WTC11 (cell line): ENCODE data around the gene LARP4.

ENCODE experiments used
- ATF6 ChIP-seq: sonication (generic); formaldehyde crosslinking; IDR thresholded peaks from 2 replicates; pipeline ENCODE4 v1.8.1; 2023; ENCODE audit warnings: mild to moderate bottlenecking, missing genetic modification reagents
- CTCF ChIP-seq: fragments of 200-600 bp; IDR thresholded peaks from 2 replicates; pipeline ENCODE4 v1.8.0; 2022; ENCODE audit warnings: antibody characterized with exemption
- ETV6 ChIP-seq: sonication (generic); formaldehyde crosslinking; IDR thresholded peaks from 2 replicates; pipeline ENCODE4 v1.8.1; 2022; ENCODE audit warnings: mild to moderate bottlenecking, missing genetic modification reagents
- NFE2L1 ChIP-seq: sonication (generic); formaldehyde crosslinking; IDR thresholded peaks from 2 replicates; pipeline ENCODE4 v1.8.1; 2023; ENCODE audit warnings: missing genetic modification reagents
- NFYB ChIP-seq: sonication (generic); formaldehyde crosslinking; conservative IDR thresholded peaks from 2 replicates; pipeline ENCODE4 v1.8.0; 2022; ENCODE audit warnings: low read depth, missing genetic modification reagents
- NR1H2 ChIP-seq: sonication (generic); formaldehyde crosslinking; IDR thresholded peaks from 2 replicates; pipeline ENCODE4 v1.9.0; 2021; ENCODE audit warnings: mild to moderate bottlenecking, moderate library complexity, missing genetic modification reagents
- NR3C1 ChIP-seq: sonication (generic); formaldehyde crosslinking; conservative IDR thresholded peaks from 2 replicates; pipeline ENCODE4 v1.8.1; 2023; ENCODE audit warnings: low read depth, mild to moderate bottlenecking, missing genetic modification reagents
- RELA ChIP-seq: sonication (generic); formaldehyde crosslinking; IDR thresholded peaks from 2 replicates; pipeline ENCODE4 v1.8.1; 2022; ENCODE audit warnings: missing genetic modification reagents, mild to moderate bottlenecking, borderline replicate concordance
- ZNF512 ChIP-seq: sonication (generic); formaldehyde crosslinking; IDR thresholded peaks from 2 replicates; pipeline ENCODE4 v1.8.1; 2022; ENCODE audit warnings: missing genetic modification reagents, borderline replicate concordance
- ZSCAN18 ChIP-seq: fragments of 250-450 bp; sonication (Bioruptor Pico); IDR thresholded peaks from 2 replicates; pipeline ENCODE4 v2.1.2; 2022; ENCODE audit warnings: mild to moderate bottlenecking, moderate library complexity
- TF ChIP-seq, protein P1 (sequence below): sonication (generic); formaldehyde crosslinking; IDR thresholded peaks from 2 replicates; pipeline ENCODE4 v1.8.0; 2022; ENCODE audit warnings: mild to moderate bottlenecking, missing genetic modification reagents
- TF ChIP-seq, protein P2 (sequence below): fragments of 250-450 bp; sonication (Bioruptor Pico); IDR thresholded peaks from 2 replicates; pipeline ENCODE4 v1.8.0; 2021; ENCODE audit warnings: mild to moderate bottlenecking
- TF ChIP-seq, protein P3 (sequence below): sonication (generic); formaldehyde crosslinking; conservative IDR thresholded peaks from 2 replicates; pipeline ENCODE4 v1.8.1; 2023; ENCODE audit warnings: mild to moderate bottlenecking, low read depth, missing genetic modification reagents, moderate library complexity
- TF ChIP-seq, protein P4 (sequence below): sonication (generic); formaldehyde crosslinking; IDR thresholded peaks from 2 replicates; pipeline ENCODE4 v1.8.0; 2022; ENCODE audit warnings: mild to moderate bottlenecking, missing genetic modification reagents

DNA sequence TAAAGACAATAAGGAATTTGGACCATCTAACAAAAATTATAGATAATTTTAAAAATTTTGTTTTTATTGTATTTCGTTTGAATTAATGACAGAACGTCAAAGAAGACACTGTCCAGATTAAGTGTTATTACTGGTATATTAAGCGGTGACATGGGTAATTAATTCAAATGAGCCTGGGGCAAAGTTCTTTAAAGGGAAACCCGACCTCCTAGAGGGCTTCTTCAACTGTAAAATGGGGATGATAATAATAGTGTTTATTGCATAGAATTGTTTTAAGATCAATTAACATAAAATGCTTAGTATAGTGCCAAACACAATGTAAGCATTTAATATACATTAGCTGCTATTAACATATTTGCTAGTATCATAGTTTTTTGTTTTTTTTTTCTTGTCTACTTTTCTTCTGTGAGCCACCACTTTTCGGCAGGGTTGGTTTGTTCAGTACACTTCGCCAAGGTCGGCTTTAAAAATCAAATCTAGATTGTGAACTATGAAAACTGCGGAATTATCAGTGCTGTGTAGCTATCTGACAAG lies 514 bp upstream of the LARP4 start:
- TF ChIP-seq ZNF512 (CRISPR knock-in tag) (no peak), CTCF (no peak), RELA (CRISPR knock-in tag) (no peak), ETV6 (no peak), NR1H2 (CRISPR knock-in tag) (no peak), ATF6 (CRISPR knock-in tag) (no peak), ZSCAN18 (CRISPR knock-in tag) (no peak), NFYB (CRISPR knock-in tag) (no peak), NR3C1 (CRISPR knock-in tag) (no peak), NFE2L1 (CRISPR knock-in tag) (no peak)
- TF ChIP-seq, protein P1, sequence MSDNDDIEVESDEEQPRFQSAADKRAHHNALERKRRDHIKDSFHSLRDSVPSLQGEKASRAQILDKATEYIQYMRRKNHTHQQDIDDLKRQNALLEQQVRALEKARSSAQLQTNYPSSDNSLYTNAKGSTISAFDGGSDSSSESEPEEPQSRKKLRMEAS (CRISPR knock-in tag) = no peak
- TF ChIP-seq, protein P2, sequence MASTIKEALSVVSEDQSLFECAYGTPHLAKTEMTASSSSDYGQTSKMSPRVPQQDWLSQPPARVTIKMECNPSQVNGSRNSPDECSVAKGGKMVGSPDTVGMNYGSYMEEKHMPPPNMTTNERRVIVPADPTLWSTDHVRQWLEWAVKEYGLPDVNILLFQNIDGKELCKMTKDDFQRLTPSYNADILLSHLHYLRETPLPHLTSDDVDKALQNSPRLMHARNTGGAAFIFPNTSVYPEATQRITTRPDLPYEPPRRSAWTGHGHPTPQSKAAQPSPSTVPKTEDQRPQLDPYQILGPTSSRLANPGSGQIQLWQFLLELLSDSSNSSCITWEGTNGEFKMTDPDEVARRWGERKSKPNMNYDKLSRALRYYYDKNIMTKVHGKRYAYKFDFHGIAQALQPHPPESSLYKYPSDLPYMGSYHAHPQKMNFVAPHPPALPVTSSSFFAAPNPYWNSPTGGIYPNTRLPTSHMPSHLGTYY (CRISPR knock-in tag) = no peak
- TF ChIP-seq, protein P3, sequence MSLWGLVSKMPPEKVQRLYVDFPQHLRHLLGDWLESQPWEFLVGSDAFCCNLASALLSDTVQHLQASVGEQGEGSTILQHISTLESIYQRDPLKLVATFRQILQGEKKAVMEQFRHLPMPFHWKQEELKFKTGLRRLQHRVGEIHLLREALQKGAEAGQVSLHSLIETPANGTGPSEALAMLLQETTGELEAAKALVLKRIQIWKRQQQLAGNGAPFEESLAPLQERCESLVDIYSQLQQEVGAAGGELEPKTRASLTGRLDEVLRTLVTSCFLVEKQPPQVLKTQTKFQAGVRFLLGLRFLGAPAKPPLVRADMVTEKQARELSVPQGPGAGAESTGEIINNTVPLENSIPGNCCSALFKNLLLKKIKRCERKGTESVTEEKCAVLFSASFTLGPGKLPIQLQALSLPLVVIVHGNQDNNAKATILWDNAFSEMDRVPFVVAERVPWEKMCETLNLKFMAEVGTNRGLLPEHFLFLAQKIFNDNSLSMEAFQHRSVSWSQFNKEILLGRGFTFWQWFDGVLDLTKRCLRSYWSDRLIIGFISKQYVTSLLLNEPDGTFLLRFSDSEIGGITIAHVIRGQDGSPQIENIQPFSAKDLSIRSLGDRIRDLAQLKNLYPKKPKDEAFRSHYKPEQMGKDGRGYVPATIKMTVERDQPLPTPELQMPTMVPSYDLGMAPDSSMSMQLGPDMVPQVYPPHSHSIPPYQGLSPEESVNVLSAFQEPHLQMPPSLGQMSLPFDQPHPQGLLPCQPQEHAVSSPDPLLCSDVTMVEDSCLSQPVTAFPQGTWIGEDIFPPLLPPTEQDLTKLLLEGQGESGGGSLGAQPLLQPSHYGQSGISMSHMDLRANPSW (CRISPR knock-in tag) = no peak
- TF ChIP-seq, protein P4, sequence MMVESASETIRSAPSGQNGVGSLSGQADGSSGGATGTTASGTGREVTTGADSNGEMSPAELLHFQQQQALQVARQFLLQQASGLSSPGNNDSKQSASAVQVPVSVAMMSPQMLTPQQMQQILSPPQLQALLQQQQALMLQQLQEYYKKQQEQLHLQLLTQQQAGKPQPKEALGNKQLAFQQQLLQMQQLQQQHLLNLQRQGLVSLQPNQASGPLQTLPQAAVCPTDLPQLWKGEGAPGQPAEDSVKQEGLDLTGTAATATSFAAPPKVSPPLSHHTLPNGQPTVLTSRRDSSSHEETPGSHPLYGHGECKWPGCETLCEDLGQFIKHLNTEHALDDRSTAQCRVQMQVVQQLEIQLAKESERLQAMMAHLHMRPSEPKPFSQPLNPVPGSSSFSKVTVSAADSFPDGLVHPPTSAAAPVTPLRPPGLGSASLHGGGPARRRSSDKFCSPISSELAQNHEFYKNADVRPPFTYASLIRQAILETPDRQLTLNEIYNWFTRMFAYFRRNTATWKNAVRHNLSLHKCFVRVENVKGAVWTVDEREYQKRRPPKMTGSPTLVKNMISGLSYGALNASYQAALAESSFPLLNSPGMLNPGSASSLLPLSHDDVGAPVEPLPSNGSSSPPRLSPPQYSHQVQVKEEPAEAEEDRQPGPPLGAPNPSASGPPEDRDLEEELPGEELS = no peak
